Measurements from ENCODE around the gene IFT20. TPM values are rescaled to one million over a fixed set of nuclear protein-coding genes. Genes with fewer than 3 reads are reported as not detected.

Gene IFT20
- total and polyA plus RNA-seq, 2 of the 13 experiments (the other 11 are each of a cell fraction or from before 2014, with no cell fraction given), result 28.0 to 37.8 TPM

DNA sequence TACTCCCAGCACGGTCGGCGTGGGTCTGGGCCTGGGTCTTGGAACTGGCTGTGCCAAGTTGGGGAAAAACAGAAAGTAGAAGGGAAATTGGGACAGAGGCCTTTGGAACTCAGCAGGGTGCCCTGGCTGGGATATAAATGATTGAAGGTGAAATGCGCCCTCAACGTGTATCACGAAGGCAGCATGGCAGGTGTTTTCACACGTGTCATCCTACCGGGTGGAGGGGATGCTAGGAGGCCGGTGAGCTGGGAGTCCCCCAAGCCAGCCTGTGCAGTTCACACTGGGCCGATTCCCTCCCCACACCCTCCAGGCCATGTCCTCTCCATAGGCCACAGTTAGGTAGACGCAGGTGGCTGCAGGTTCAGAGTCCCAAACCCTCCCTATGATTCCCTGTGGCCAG, 6.2 kb upstream of the IFT20 start:
- Histone ChIP-seq H3K27ac (ENCODE audit: extremely low read length, insufficient read depth, low read length) (no peak overlapping the region), H2AFZ (ENCODE audit: low read length) (no peak overlapping the region), H3K9me3 (ENCODE audit: low read length) (no peaks in the 10 kb centered on the region), H3K36me3 (replicated peaks in 1 of 2; ENCODE audit: control insufficient read depth in 1 of 2, insufficient read depth in 2 of 2, low read length in 2 of 2) (peaks cover 28 to 50% of the 10 kb centered on the region in 2 experiments), H3K27me3 (ENCODE audit: control insufficient read depth in 1 of 2, insufficient read depth in 2 of 2, low read length in 2 of 2) (no peaks in the 10 kb centered on the region), H3K4me3 (replicated peaks in 1 of 3; ENCODE audit: insufficient read depth in 1 of 3, low read depth in 2 of 3, low read length in 3 of 3) (no peak overlapping the region), H3K4me1 (ENCODE audit: insufficient read depth, low read length) (peaks cover 25% of the 10 kb centered on the region), H3K9ac (ENCODE audit: insufficient read depth, low read depth, low read length) (no peak overlapping the region), H3K4me2 (ENCODE audit: low read depth, low read length) (no peak overlapping the region), H4K20me1 (ENCODE audit: insufficient read depth, low read length) (no peaks in the 10 kb centered on the region; the same call in 1 of the 2 replicates), H3K79me2 (ENCODE audit: insufficient read depth, low read length) (peaks cover 18% of the 10 kb centered on the region)
- POLR2A ChIA-PET, result no interaction called here
- DNase-seq (ENCODE audit: low spot score), result no peak
- CTCF ChIA-PET (ENCODE audit: low intra/inter-chr PET ratio, low total read pairs), result no interaction called here
- 95% methylated on average over 9 of the region's 11 CpGs for WGBS (ENCODE audit: low lambda C conversion rate)
- intact Hi-C loops (cut with micrococcal nuclease; ENCODE audit: unreplicated experiment), result no loop called here
- ATAC-seq, result no peak
- FAIRE-seq, result no peak
- TF ChIP-seq ZBTB14 (CRISPR knock-in tag; IDR thresholded peaks at IDR 0.05), result no peak
- BruUV-seq (replicated peaks), result no TSS peak
- in situ Hi-C loops (cut with HindIII; ENCODE audit: extremely low pct_ligation_motif_present, low pct_unique_long_range_greater_than_20kb), result no loop called here

- Histone ChIP-seq H3K79me2 (ENCODE audit: insufficient read depth, low read length) (peaks cover 25% of the 10 kb centered on the region), H3K9me3 (ENCODE audit: low read length) (no peaks in the 10 kb centered on the region), H4K20me1 (ENCODE audit: insufficient read depth, low read length) (no peaks in the 10 kb centered on the region; the same call in 1 of the 2 replicates), H3K4me3 (replicated peaks in 1 of 3; ENCODE audit: insufficient read depth in 1 of 3, low read depth in 2 of 3, low read length in 3 of 3) (no peak overlapping the region), H3K4me1 (ENCODE audit: insufficient read depth, low read length) (peaks cover 17% of the 10 kb centered on the region), H3K4me2 (ENCODE audit: low read depth, low read length) (no peak overlapping the region), H2AFZ (ENCODE audit: low read length) (no peak overlapping the region), H3K9ac (ENCODE audit: insufficient read depth, low read depth, low read length) (no peak overlapping the region), H3K27me3 (ENCODE audit: control insufficient read depth in 1 of 2, insufficient read depth in 2 of 2, low read length in 2 of 2) (no peaks in the 10 kb centered on the region; a peak in 1 of 5 replicates), H3K27ac (ENCODE audit: extremely low read length, insufficient read depth, low read length) (no peak overlapping the region), H3K36me3 (replicated peaks in 1 of 2; ENCODE audit: control insufficient read depth in 1 of 2, insufficient read depth in 2 of 2, low read length in 2 of 2) (peaks cover 28 to 43% of the 10 kb centered on the region in 2 experiments)
- ChIA-PET POLR2A (no interaction called here), CTCF (ENCODE audit: low intra/inter-chr PET ratio, low total read pairs) (no interaction called here)
- DNase-seq (ENCODE audit: low spot score) (no peak), ATAC-seq (no peak), FAIRE-seq (no peak)
- 90% methylated on average over 6 of the region's 6 CpGs for WGBS (ENCODE audit: low lambda C conversion rate)
- in situ Hi-C loops (cut with HindIII; ENCODE audit: extremely low pct_ligation_motif_present, low pct_unique_long_range_greater_than_20kb), result no loop called here
- intact Hi-C loops (cut with micrococcal nuclease; ENCODE audit: unreplicated experiment), result no loop called here
- BruUV-seq (replicated peaks), result no TSS peak
- TF ChIP-seq ZNF468 (CRISPR knock-in tag; IDR thresholded peaks at IDR 0.05) (no peak), ZC3H13 (CRISPR knock-in tag; IDR thresholded peaks at IDR 0.05) (no peak), YEATS4 (CRISPR knock-in tag; IDR thresholded peaks at IDR 0.05; ENCODE audit: borderline replicate concordance) (no peak), MEIS2 (CRISPR knock-in tag; IDR thresholded peaks at IDR 0.05) (no peak), DMTF1 (CRISPR knock-in tag; IDR thresholded peaks at IDR 0.05) (no peak), RARA (CRISPR knock-in tag; IDR thresholded peaks at IDR 0.05) (no peak), HNRNPL (IDR thresholded peaks at IDR 0.05; ENCODE audit: low read depth, low read length) (no peak), NR2C2 (CRISPR knock-in tag; IDR thresholded peaks at IDR 0.05; ENCODE audit: borderline replicate concordance) (no peak), KAT7 (CRISPR knock-in tag; IDR thresholded peaks at IDR 0.05; ENCODE audit: borderline replicate concordance) (no peak), HNF4G (IDR thresholded peaks at IDR 0.05; ENCODE audit: borderline replicate concordance, low read depth, low read length) (no peak), HNF4G (CRISPR knock-in tag; IDR thresholded peaks at IDR 0.05; ENCODE audit: borderline replicate concordance, low read depth) (no peak), ZNF766 (CRISPR knock-in tag; IDR thresholded peaks at IDR 0.05; ENCODE audit: borderline replicate concordance) (no peak), KDM6A (CRISPR knock-in tag; IDR thresholded peaks at IDR 0.05; ENCODE audit: low read depth) (no peak)
These were observed 5.1 kb upstream of the IFT20 start for GRCh38 chr17:28340374-28340773.

All from HepG2 (cell line).